Stimulated activated CD8-positive, alpha-beta memory T cell treated with anti-CD3 and anti-CD28 coated beads, Interleukin-4, amount 100 ng/mL, for 4 hours (primary cell): ENCODE data around the gene PRKG2.

Experiments
- DNase-seq, 2 donors: peaks; one replicate each; pipeline ENCODE4 v3.0.0-alpha.2; 2020; ENCODE audit warnings: low read depth in 2 of 2, low spot score in 1 of 2

PRKG2 gene

DNA sequence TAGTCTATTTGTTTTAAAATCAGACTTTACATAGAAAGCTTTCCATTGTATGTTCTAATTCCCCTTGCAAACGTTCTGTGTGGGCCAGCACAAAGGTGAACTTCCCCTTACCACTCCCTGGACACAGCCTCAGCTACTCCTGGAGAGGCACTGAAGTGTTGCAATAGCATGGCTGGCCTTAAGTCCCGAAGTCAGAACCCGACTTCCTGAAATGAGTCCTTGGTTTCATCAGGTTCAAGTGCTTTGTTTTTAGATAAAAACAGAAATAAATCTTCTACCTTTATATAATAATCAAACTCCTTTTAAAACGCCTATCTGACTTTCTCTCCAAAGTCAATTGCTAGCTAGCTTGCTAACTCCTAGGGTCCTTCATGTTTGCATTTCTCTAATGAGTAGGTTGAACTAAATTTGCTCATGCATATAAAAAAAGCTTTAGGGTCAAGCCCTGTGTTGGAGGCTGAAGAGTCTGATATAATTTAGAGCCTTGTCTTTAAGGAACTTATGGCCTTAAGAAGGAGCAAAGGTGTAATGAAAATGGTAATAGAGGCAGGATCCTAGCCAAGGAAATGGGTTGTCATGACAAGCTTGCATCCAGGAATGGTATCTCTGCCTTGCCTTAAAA, 175.6 kb downstream of the PRKG2 start:
- DNase-seq: no peak

DNA sequence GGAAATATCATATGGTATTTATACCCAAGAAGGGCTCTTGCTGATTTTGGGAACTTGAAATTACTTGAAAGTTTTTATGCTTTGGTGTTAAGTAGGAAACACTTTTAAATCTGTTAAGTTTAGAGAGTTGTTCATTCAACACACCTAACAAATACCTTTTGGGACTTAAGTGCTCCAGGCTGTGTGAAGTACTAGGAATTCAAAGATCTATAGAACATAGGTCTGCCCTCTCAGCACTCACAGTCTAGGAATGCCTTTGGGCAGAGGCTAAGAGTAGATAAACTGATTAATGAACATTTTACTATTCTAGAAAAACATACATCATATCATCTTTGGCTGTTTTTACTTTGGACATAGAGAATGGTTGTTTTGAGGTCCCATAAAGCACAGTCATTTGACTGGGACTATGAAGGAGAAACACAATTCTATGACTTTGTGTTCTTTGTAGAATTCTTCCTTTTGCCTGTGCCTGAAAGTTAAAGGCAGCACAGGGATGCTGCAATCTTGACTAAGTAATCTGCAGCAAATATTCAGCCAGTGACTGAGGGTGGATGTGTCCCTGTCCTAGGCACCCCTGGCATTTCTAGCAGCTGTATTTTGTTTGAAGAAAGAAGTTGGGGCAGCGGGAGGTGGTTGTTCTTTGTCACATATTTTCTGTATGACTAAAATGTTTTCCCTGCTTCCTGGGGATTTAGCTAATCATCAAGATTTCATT, 176.2 kb downstream of the PRKG2 start:
- DNase-seq: no peak
